Activated CD4-positive, CD25-positive, alpha-beta regulatory T cell (primary cell): ENCODE results near the gene CYP2D6.
A peak's percentile ranks its signal among the peaks of the same experiment; 100 is the strongest.

ENCODE experiments used
- DNase-seq, 4 experiments: peaks; one replicate each; lab custom pipeline; 2025; lab: John Stamatoyannopoulos, UW

Gene CYP2D6

DNA sequence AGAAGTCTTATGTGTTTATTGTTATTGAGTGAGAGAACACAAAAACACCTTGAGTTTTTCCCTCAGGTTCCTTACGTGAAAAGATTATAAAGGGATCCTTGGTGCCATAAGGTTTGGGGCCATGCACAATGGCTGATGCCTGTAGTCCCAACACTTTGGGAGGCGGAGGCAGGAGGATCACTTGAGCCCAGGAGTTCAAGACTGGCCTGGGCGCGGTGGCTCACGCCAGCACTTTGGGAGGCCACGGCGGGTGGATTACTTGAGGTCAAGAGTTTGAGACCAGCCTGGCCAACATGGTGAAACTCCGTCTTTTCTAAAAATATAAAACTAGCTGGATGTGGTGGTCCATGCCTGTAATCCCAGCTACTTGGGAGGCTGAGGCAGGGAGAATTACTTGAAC is 45.7 kb downstream of the CYP2D6 start:
- no peak for DNase-seq

DNA sequence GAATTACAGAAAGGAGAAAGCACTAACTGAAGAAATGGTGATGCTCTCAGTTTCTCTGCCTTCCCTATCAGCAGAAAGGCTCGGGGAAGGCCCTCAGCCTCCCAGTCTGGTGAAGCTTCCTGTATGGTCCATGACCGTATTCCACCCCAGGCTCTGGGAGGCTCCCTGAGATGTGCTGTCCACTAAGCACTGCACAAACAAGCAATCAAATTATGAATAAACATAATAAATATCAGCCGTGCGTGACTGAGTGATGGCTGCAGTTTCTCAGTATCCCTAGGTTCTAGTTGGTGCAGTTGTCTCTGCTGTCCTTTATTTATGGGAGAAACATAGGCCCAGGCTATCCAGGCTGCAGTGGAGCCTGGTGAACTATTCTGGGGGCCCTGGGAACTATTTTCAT is 47.5 kb downstream of the CYP2D6 start:
- no peak for DNase-seq

DNA sequence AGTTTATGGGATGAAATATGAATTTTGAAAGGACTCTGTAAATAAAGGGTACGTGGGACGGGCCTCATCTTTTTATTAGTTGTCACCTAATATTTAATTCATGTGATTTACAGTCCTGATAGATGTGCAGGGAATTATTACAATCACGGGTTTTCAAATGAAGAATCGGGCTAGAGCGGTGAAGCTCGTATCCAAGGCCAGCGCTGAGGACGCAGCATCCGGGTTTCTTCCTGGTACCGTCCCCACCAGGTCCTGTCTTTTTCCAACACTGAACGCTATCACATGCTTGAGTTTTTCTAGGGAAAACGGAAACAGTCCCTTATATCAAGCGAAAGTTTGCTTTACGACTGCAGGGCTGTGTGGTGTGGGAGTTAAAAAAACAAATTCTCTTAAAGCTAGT is 50.3 kb downstream of the CYP2D6 start:
- no peak for DNase-seq

DNA sequence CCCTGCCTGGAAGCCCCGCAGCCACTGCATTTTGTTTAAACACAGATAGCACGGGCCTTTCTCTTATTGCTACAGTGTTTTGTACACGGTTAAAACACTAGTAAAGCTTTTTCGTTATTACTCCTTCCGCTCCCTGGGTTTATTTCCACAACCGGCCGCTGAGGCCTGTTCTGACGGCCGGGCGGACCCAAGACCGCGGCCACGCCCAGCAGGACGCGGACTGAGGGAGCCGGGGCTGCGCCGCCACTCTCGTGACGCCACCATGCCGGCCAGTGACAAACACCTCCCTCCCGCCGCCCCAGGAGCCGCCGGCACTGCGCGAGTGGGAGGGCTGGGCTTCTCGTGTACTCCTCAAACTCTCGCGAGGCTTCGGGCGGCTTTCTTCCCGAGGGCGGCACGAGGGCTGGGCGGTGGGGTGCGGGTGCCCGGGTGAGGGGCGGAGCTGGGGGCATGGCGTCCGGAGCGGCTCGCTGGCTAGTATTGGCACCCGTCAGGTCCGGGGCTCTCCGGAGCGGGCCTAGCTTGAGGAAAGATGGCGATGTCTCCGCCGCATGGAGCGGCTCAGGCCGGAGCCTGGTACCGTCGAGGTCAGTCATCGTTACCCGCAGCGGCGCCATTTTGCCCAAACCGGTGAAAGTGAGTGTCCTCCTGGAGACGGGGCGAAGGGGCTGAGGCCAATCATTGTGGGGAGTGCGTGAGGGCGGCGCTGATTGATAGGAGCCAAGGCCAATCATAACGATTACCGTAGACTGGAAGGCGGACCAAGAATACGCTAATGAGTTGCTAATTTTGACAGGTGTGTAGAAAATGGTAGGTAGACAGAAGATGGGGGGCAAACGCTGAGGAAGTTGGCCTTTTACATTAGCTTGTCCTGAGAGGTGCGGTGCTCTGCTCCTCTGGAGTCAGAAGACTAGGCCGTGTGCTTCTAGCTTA is 51.0 kb downstream of the CYP2D6 start, which contains the start of gene SMDT1:
SMDT1 (plus strand) TSS at position 382 of the 933 bp plus-strand sequence; CDS start at position 451, 69 bp downstream.
- DNase-seq = peak; percentile 94 to 98 (median 96)

DNA sequence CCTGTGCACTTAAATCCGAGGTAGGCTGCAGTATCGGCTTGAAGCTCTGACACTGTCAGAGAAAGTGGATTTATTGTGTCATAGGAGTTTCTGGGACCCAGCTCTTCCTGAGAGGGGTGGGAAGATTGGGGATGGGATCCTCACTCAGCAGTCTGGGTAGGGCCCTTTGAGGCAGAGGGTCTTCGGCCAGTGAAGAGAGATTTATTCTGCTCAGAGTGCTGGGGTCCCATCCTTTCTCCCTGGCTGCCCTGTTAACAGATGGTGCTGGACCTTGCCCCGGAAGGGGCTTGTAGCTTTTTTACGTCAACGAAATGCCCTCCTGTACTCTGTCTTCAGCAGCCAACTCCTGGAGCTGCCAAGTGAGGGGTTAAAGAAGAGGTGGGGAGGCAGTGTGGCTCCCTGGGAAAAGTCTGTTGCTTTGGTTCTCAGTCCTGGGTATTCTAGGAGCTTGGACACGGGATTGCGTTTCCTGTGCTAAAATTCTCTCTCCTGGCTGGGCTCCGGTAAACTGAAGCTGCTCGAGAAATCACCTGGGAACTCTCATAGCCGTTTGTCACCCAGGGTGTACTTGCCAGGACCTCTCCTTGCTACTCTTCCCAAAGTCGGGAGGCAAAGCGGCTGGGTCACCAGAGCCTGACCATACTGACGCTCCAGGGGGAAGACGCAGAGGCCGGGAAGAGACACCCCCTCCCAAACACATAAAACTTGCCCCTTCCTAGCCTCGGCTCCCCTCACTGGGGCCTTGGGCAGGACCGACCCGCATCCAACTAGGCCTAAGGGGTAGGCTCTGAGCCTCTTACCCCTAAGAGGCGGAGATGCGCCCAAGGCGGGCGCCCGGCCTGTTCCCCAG is 51.9 kb downstream of the CYP2D6 start:
- DNase-seq = no peak

DNA sequence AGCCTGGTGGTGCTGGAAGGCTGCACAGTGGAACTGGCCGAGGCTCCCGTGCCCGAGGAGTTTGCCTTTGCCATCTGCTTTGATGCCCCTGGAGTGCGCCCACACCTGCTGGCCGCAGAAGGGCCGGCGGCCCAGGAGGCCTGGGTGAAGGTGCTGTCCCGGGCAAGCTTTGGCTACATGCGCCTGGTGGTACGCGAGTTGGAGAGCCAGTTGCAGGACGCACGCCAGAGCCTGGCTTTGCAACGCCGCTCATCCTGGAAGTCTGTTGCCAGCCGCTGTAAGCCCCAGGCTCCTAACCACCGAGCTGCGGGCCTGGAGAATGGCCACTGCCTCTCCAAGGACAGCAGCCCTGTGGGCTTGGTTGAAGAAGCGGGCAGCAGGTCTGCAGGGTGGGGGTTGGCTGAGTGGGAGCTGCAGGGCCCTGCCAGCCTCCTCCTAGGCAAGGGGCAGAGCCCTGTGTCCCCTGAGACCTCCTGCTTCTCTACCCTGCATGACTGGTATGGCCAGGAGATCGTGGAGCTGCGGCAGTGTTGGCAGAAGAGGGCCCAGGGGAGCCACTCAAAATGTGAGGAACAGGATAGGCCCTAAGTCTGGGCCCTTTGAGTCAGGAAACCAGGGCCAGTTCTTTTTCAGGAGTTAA is 53.0 kb downstream of the CYP2D6 start:
- no peak for DNase-seq

DNA sequence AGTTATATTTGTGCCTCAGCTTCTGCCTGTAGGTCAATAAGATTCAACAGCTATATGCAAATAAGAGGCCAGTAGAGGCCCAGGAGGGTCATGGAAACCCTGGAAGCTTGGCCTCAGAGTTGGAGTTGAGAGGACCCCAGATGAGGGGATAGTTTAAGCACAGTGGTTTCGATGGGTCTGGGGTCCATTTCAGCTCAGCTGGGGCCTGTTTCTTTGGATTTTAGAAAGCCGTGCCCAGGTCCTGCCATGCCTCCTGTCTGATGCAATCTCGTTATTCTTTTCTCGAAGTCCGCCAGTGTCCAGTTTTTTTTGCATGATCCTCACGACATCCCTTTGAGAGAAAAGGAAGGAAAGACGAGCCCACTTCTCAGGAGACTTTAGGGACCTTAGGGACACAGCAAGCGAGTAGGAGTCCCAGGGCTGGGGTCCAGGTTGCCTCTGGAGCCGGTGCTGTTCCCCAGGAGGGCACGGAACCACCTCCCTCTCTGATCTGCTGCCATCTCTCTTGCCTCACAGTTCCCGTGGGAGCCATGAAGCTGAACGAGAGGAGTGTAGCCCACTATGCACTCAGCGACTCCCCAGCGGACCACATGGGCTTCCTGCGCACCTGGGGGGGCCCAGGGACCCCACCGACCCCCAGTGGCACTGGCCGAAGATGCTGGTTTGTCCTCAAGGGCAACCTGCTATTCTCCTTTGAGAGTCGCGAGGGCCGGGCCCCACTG is 53.7 kb downstream of the CYP2D6 start:
- no peak for DNase-seq
